Stomach (tissue), 9 donors: ENCODE results near the gene MCF2L. TPM values are rescaled to one million over a fixed set of nuclear protein-coding genes. Genes with fewer than 3 reads are reported as not detected.

ENCODE experiments used
- DNase-seq, 2 donors: peaks; one replicate each; pipeline versions ENCODE4 v3.0.0 to v3.0.0-alpha.2; 2013 to 2019
- H3K27ac ChIP-seq, 5 donors: fragments of 200-600 bp in 4 of 5; sonication (generic) in 4 of 5; one replicate each; pipeline ENCODE4 v1.5.1; 2013 to 2019; ENCODE audit warnings: mild to moderate bottlenecking in 1 of 5, moderate library complexity in 1 of 5
- H3K27me3 ChIP-seq, 3 donors: fragments of 200-600 bp; sonication (generic); one replicate each; pipeline ENCODE4 v1.5.1; 2017 to 2019; ENCODE audit warnings: mixed run types in 1 of 3
- H3K36me3 ChIP-seq, 4 donors: fragments of 200-600 bp; sonication (generic); 1 replicate in 3 of 4; 2 replicates in 1 of 4; pipeline ENCODE4 v1.5.1; 2016 to 2019
- H3K4me1 ChIP-seq, 4 donors: fragments of 200-600 bp; sonication (generic); one replicate each; pipeline ENCODE4 v1.5.1; 2016 to 2019
- H3K4me3 ChIP-seq, 4 donors: fragments of 200-600 bp; sonication (generic) in 3 of 4; one replicate each; pipeline ENCODE4 v1.5.1; 2016 to 2019; ENCODE audit warnings: mild to moderate bottlenecking in 1 of 4
- H3K9me3 ChIP-seq, 4 donors: fragments of 200-600 bp; sonication (generic); one replicate each; pipeline ENCODE4 v1.5.1; 2016 to 2019
- EP300 ChIP-seq: sonication (generic); formaldehyde crosslinking; IDR thresholded peaks from one replicate; pipeline ENCODE4 v1.6.1; 2017; ENCODE audit warnings: antibody characterized with exemption
- POLR2A ChIP-seq, 4 donors: fragments of 450-650 bp; IDR thresholded peaks; one replicate each; pipeline ENCODE4 v1.6.1; 2016; ENCODE audit warnings: antibody characterized with exemption in 4 of 4, control low read depth in 2 of 4, mild to moderate bottlenecking in 1 of 4, moderate library complexity in 1 of 4
- POLR2AphosphoS5 ChIP-seq, 3 donors: sonication (generic); formaldehyde crosslinking; IDR thresholded peaks; one replicate each; pipeline ENCODE4 v1.6.1; 2016; ENCODE audit warnings: antibody characterized with exemption in 3 of 3
- WGBS, 5 donors: extraction: QIAGEN DNeasy Blood & Tissue Kit in 3 of 5; methylation state at CpG; one replicate each; pipeline versions ENCODE4 v1.1.5 to v1.1.7; 2013 to 2018; 5-methylcytosine and 5-hydroxymethylcytosine counted together
- intact Hi-C: fragments of 100-400 bp; cut with DNase I; formaldehyde crosslinking; loops from one replicate; pipeline ENCODE4 v1.15.1; 2023; ENCODE audit warnings: low total_unique reads
- polyA plus RNA-seq, 3 donors: library from polyadenylated mRNA; stranded (reverse); fragments of 200-250 nt; gene quantifications; one replicate each; pipeline ENCODE4 v1.2.3, GENCODE V29; 2013
- total RNA-seq, 5 donors: library from RNA; depleted of rRNA; stranded (reverse); fragments of >200 nt; gene quantifications; one replicate each; pipeline versions ENCODE4 v1.1.0 to v1.2.3, GENCODE V29; 2014 to 2016
- TF ChIP-seq, protein P1 (sequence below), 7 experiments: fragments of 450-650 bp in 4 of 7; fragments of 200-600 bp in 3 of 7; sonication (generic) in 3 of 7; IDR thresholded peaks; one replicate each; pipeline ENCODE4 v1.5.1; 2016 to 2019; ENCODE audit warnings: antibody characterized with exemption in 7 of 7, control low read depth in 2 of 7, mild to moderate bottlenecking in 1 of 7
- donor health status: healthy with polysubstance abuse.
- donor health status: Bipolar disorder and iron deficiency.
- donor health status: healthy.

The MCF2L gene
- total and polyA plus RNA-seq, 8 donors = 10.8 to 363 (median 39.4) TPM

DNA sequence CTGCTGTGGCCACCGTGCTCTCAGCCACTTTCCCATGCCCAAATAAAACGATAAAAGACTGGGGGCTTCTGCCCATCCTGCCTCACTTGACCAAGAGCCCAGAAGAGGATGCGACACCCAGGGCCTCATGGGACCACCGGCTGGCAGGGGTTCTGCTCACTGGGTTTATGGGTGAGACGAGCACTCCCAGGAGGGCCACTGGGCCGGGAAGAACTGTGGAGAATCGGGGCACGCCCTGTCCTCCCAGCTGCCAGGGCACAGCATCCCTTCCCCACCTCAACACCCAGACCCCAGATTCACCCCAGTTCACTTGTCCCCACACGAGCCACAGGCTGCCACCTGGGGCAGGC lies 148.9 kb downstream of the MCF2L start:
- peaks cover 11 to 15% (median 13%) of the 10 kb centered on the region in 4 donors for H3K4me1 ChIP-seq
- H3K9me3 ChIP-seq = no peaks in the 10 kb centered on the region
- peak in 1 of 2 donors; percentile 10 for DNase-seq
- no peak overlapping the region for H3K27ac ChIP-seq
- no peak overlapping the region for H3K4me3 ChIP-seq
- intact Hi-C loops = no loop called here
- 79 to 90% (median 89%) methylated on average over 6 to 9 of the region's 9 CpGs for WGBS, 5 donors
- H3K36me3 ChIP-seq = no peaks in the 10 kb centered on the region
- peaks cover 0 to 11% (median 5%) of the 10 kb centered on the region in 3 donors for H3K27me3 ChIP-seq
- TF ChIP-seq POLR2AphosphoS5 (IDR thresholded peaks at IDR 0.05) (no peak), EP300 (no peak), POLR2A (IDR thresholded peaks at IDR 0.05) (no peak)
- TF ChIP-seq, protein P1, sequence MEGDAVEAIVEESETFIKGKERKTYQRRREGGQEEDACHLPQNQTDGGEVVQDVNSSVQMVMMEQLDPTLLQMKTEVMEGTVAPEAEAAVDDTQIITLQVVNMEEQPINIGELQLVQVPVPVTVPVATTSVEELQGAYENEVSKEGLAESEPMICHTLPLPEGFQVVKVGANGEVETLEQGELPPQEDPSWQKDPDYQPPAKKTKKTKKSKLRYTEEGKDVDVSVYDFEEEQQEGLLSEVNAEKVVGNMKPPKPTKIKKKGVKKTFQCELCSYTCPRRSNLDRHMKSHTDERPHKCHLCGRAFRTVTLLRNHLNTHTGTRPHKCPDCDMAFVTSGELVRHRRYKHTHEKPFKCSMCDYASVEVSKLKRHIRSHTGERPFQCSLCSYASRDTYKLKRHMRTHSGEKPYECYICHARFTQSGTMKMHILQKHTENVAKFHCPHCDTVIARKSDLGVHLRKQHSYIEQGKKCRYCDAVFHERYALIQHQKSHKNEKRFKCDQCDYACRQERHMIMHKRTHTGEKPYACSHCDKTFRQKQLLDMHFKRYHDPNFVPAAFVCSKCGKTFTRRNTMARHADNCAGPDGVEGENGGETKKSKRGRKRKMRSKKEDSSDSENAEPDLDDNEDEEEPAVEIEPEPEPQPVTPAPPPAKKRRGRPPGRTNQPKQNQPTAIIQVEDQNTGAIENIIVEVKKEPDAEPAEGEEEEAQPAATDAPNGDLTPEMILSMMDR (IDR thresholded peaks at IDR 0.05) = no peak

DNA sequence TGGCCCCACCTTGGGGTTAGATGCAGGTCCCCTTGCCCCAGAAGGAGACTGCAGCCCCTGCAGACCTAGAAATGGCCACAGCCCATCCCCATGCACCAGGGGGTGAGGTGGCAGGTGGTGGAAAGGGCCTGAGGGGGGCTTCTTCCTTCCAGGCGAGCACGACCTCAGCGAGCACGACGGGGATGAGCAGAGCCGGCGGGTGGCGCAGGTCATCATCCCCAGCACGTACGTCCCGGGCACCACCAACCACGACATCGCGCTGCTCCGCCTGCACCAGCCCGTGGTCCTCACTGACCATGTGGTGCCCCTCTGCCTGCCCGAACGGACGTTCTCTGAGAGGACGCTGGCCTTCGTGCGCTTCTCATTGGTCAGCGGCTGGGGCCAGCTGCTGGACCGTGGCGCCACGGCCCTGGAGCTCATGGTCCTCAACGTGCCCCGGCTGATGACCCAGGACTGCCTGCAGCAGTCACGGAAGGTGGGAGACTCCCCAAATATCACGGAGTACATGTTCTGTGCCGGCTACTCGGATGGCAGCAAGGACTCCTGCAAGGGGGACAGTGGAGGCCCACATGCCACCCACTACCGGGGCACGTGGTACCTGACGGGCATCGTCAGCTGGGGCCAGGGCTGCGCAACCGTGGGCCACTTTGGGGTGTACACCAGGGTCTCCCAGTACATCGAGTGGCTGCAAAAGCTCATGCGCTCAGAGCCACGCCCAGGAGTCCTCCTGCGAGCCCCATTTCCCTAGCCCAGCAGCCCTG lies 149.4 kb downstream of the MCF2L start:
- TF ChIP-seq, protein P1 (IDR thresholded peaks at IDR 0.05) = no peak
- no peak for TF ChIP-seq POLR2A (IDR thresholded peaks at IDR 0.05)
- TF ChIP-seq POLR2AphosphoS5 (IDR thresholded peaks at IDR 0.05) = no peak
- no peak for TF ChIP-seq EP300
- Histone ChIP-seq H3K27me3 (peaks cover 0 to 11% (median 5%) of the 10 kb centered on the region in 3 donors), H3K27ac (no peak overlapping the region), H3K4me3 (no peak overlapping the region), H3K9me3 (no peaks in the 10 kb centered on the region), H3K36me3 (no peaks in the 10 kb centered on the region), H3K4me1 (peaks cover 11 to 20% (median 16%) of the 10 kb centered on the region in 4 donors)
- WGBS, 5 donors = 83 to 90% (median 90%) methylated on average over 14 to 42 of the region's 42 CpGs
- peak in 1 of 2 donors; percentile 19 for DNase-seq
- intact Hi-C loops = no loop called here

DNA sequence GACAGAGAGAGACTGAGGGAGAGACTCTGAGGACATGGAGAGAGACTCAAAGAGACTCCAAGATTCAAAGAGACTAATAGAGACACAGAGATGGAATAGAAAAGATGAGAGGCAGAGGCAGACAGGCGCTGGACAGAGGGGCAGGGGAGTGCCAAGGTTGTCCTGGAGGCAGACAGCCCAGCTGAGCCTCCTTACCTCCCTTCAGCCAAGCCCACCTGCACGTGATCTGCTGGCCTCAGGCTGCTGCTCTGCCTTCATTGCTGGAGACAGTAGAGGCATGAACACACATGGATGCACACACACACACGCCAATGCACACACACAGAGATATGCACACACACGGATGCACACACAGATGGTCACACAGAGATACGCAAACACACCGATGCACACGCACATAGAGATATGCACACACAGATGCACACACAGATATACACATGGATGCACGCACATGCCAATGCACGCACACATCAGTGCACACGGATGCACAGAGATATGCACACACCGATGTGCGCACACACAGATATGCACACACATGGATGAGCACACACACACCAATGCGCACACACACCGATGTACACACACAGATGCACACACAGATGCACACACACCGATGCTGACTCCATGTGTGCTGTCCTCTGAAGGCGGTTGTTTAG lies 150.3 kb downstream of the MCF2L start:
- no peaks in the 10 kb centered on the region for H3K36me3 ChIP-seq
- H3K27ac ChIP-seq = no peak overlapping the region
- peaks cover 0 to 11% (median 5%) of the 10 kb centered on the region in 3 donors for H3K27me3 ChIP-seq
- intact Hi-C loops = no loop called here
- H3K4me3 ChIP-seq = no peak overlapping the region
- TF ChIP-seq POLR2AphosphoS5 (IDR thresholded peaks at IDR 0.05) (no peak), POLR2A (IDR thresholded peaks at IDR 0.05) (no peak), EP300 (no peak)
- TF ChIP-seq, protein P1 (IDR thresholded peaks at IDR 0.05) = no peak
- H3K4me1 ChIP-seq = peaks cover 11 to 21% (median 16%) of the 10 kb centered on the region in 4 donors
- WGBS, 5 donors = 84 to 90% (median 88%) methylated on average over 16 of the region's 16 CpGs
- DNase-seq = peak in 1 of 2 donors; percentile 7
- H3K9me3 ChIP-seq = no peaks in the 10 kb centered on the region

DNA sequence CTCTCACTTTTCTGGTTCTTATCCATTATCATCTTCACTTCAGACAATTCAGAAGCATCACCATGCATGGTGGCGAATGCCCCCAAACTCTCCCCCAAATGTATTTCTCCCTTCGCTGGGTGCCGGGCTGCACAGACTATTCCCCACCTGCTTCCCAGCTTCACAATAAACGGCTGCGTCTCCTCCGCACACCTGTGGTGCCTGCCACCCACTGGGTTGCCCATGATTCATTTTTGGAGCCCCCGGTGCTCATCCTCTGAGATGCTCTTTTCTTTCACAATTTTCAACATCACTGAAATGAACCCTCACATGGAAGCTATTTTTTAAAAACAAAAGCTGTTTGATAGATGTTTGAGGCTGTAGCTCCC lies 150.8 kb downstream of the MCF2L start:
- Histone ChIP-seq H3K27me3 (peaks cover 0 to 7% (median 5%) of the 10 kb centered on the region in 3 donors), H3K9me3 (no peaks in the 10 kb centered on the region), H3K4me3 (no peak overlapping the region), H3K36me3 (no peaks in the 10 kb centered on the region), H3K27ac (no peak overlapping the region), H3K4me1 (peaks cover 11 to 21% (median 16%) of the 10 kb centered on the region in 4 donors)
- peak in 1 of 2 donors; percentile 8 for DNase-seq
- WGBS, 5 donors = 83 to 92% (median 88%) methylated on average over 7 of the region's 7 CpGs
- intact Hi-C loops = no loop called here
- TF ChIP-seq EP300 (no peak), POLR2AphosphoS5 (IDR thresholded peaks at IDR 0.05) (no peak), POLR2A (IDR thresholded peaks at IDR 0.05) (no peak)
- TF ChIP-seq, protein P1 (IDR thresholded peaks at IDR 0.05) = no peak
